Ishikawa (cell line): ENCODE data around the gene XRCC3.

ENCODE experiments used
- USF1 ChIP-seq: IDR thresholded peaks from 2 replicates; pipeline ENCODE4 v1.6.1; 2012
- YY1 ChIP-seq: IDR thresholded peaks from 2 replicates; pipeline ENCODE4 v1.6.1; 2012; ENCODE audit warnings: low read depth

GRCh38 chr14:103718572-103718971, 3.3 kb upstream of the XRCC3 start:
- TF ChIP-seq YY1, result no peak
- no peak for TF ChIP-seq USF1
